Suppressor macrophage treated with lipopolysaccharide for 1 hour (primary cell): ENCODE measurements around the gene GATAD2A.

Experiments used
- DNase-seq, 3 donors: peaks; one replicate each; pipeline ENCODE4 v3.0.0-alpha.2; 2020 to 2022

Gene GATAD2A

DNA sequence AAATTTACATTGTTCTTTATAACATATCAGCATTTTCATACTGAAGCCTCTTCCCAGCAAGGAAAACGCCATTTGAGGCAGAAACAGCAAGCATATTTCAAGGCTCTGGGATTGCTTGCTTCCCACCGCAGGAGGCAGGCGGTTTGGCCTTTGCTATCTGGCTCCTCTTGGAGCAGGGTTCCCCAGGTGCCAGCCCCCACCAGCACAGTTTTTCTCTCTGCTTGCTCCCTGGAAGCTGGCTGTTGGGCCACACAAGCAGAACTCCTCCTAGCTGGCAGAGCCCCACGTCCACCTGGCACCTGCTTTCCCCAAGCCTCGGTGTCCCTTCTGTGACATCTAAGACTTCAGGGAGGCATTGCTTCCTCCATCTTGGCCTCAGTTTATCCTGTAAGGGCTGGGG is 16.7 kb downstream of the GATAD2A start:
- DNase-seq, result no peak

GRCh38 chr19:19423322-19423721 is 17.8 kb downstream of the GATAD2A start:
- no peak for DNase-seq

GRCh38 chr19:19425170-19425875 is 19.8 kb downstream of the GATAD2A start:
- DNase-seq, result no peak

DNA sequence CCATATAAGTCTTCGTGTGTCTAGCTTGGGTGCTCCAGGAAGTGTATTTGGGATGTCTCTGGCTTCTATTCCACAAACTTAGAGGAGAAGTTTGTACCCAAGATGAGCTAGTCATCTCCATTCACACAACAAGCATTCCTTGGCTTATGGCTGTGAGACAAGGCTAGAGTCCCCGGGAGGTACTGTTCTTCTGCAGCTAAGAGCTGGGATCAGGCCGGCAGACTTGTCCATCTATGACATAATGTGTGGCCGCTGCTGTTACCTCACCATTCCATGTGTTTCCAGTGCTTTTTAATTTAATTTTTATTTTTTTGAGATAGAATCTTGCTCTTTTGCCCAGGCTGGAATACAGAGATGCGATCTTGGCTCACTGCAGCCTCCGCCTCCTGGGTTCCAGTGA is 20.7 kb downstream of the GATAD2A start:
- DNase-seq, result no peak

- DNase-seq, result no peak
These were observed 21.3 kb downstream of the GATAD2A start for GRCh38 chr19:19426799-19427198.

DNA sequence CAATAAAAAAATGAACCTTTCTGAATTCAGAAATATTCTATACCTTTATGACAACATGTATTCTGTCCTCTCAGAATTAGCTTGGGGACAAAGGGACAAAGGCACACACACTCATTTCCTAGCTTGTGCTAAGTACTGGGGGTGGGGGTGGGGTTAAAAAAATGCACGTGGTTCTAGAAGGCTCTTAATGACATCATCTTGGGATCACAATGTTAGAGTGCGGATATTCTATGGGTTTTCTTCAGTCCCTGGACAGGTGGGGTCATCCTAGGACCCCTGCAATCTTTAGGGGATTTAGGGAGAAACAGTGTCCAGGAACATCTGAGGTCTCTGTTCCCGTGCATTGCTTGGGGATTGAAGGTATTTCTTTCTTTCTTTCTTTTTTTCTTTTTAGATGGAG is 21.8 kb downstream of the GATAD2A start:
- no peak for DNase-seq

GRCh38 chr19:19427944-19428343 is 22.5 kb downstream of the GATAD2A start:
- DNase-seq, result peak in 2 of 3 donors; percentile 32 to 49

- DNase-seq, result no peak
These were observed 23.3 kb downstream of the GATAD2A start for GRCh38 chr19:19428746-19429145.

GRCh38 chr19:19429361-19429760 is 23.9 kb downstream of the GATAD2A start:
- DNase-seq, result no peak

DNA sequence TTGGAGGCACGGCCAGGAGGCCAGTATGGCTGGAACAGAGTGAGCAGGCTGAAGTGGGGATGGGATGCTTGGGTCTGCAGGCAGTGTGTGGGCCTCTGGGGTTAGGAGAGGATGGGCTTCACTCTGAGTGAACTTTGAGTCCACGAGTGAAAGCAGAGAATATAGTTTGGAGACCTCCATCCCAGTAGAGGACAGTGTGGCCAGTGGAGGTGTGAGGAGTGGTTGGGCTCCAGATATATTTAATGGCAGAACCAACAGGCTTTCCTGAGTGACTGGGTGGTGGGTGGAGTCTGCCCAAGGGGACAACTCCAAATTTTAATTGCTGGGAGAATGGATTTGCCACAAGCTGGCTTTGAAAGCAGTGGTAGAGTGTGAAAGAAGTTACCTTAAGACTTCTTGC is 27.3 kb downstream of the GATAD2A start:
- no peak for DNase-seq

GRCh38 chr19:19433666-19434213 is 28.3 kb downstream of the GATAD2A start:
- no peak for DNase-seq

DNA sequence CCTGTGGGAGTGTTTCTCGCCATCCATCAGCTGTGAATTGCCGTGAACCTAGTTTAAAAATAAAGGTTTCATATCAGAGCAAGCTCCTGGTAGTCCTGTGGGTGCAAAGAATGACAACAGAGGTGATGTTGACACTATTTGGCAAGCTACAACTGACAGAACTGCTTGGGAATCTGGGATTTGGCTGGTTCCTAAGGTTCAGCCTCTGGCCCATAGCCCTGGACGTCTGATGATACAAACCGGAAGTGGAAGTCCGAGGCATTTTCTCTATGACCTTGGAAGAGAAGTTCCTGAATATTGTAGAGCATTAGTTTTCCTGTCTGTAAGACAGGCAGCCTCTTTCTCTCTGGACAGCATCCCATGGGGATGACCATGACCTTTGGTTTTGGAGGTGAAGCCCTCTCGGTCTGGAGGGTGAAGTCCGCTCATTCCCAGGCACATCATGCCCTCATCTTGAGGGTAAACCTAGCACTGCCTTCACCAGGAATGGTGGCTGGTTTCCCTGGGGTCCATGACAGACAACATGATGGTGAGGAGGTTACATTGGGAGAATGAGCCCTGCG is 29.1 kb downstream of the GATAD2A start:
- no peak for DNase-seq

GRCh38 chr19:19436137-19436691 is 30.7 kb downstream of the GATAD2A start:
- no peak for DNase-seq

- DNase-seq, result peak; percentile 57 to 70 (median 67)
These were observed 33.1 kb downstream of the GATAD2A start for GRCh38 chr19:19438366-19439175.

GRCh38 chr19:19439176-19439482 is 33.7 kb downstream of the GATAD2A start:
- DNase-seq, result no peak

DNA sequence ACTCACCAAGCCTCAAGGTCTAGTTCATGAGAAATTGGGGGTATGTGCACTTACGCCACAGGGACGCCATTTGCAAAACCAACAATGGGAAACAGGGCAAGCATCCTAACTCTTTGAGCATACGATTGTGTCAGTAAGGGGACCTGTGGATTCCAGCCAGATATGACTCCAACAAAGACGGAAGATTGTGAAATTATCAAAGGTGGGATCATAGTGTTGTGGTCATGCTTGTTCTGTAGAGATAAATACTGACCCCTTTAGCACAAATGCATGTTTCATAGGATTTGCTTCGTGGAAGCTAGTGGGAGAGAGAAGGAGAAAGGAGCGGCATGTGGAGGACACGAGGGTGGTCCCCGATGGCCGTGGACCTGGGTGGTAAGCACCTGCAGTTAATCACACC is 37.8 kb downstream of the GATAD2A start:
- no peak for DNase-seq

- no peak for DNase-seq
These were observed 38.6 kb downstream of the GATAD2A start for GRCh38 chr19:19443902-19444680.

DNA sequence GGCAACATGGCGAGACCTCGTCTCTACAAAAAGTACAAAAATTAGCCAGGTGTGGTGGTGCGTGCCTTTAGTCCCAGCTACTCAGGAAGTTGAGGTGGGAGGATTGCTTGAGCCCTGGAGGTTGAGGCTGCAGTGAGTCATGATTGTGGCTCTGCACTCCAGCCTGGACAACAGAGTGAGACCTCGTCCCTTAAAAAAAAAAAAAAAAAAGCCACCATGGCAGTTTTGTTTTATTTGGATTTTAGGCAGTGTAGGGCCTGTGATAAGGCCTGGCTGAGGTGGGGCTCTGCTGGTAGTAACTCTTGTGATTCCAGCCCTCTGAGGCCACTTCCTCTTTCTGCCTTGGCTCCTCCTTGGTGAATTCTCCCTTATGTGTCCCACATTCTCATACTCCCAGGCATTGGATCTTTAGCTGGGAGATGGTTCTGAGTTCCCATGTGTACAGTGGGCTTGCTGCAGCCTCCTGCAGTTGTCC is 39.2 kb downstream of the GATAD2A start:
- DNase-seq, result peak; percentile 70 to 79 (median 78)

- no peak for DNase-seq
These were observed 39.8 kb downstream of the GATAD2A start for GRCh38 chr19:19445288-19445687.

DNA sequence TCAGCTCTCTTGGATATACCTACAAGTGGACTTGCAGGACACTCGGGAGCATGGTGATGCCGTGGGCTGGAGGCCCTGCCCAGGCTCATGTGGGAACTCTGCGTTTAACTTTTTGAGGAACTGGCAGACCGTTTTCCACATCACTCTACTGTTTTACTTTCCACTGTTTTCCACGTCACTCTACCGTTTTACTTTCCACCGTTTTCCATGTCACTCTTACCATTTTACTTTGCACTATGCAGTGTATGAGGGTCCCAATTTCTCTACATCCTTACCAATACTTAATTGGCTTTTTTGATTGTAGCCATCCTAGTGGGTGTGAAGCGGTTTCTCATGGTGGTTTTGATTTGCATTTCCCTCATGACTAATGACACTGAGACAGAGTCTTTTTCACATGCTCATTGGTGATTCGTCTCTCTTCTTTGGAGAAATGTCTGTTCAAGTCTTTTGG is 40.5 kb downstream of the GATAD2A start:
- peak; percentile 69 to 81 (median 74) for DNase-seq

GRCh38 chr19:19446655-19447437 is 41.4 kb downstream of the GATAD2A start:
- DNase-seq, result no peak
